Hepatocyte (in vitro differentiated cells): Measurements from ENCODE around the gene PCNX4. TPM values are rescaled to one million over a fixed set of nuclear protein-coding genes. Genes with fewer than 3 reads are reported as not detected.

Experiments used
- DNase-seq: peaks from one replicate; pipeline ENCODE4 v3.0.0-alpha.2; 2016; ENCODE audit warnings: low spot score
- H2AFZ ChIP-seq: fragments of 200-600 bp; sonication (generic); 2 replicates; pipeline ENCODE4 v1.6.0; 2016; ENCODE audit warnings: antibody characterized with exemption, mild to moderate bottlenecking
- H3K27ac ChIP-seq: fragments of 200-600 bp; sonication (generic); 2 replicates; pipeline ENCODE4 v1.5.1; 2016; ENCODE audit warnings: mild to moderate bottlenecking
- H3K27me3 ChIP-seq: fragments of 200-600 bp; sonication (generic); 2 replicates; pipeline ENCODE4 v1.6.1; 2016
- H3K36me3 ChIP-seq: fragments of 200-600 bp; sonication (generic); replicated peaks from 2 replicates; pipeline ENCODE4 v1.5.1; 2016; ENCODE audit warnings: low read depth; ENCODE audit not compliant: insufficient read depth
- H3K4me1 ChIP-seq: fragments of 200-600 bp; sonication (generic); 2 replicates; pipeline ENCODE4 v1.5.1; 2016; ENCODE audit warnings: mild to moderate bottlenecking, moderate library complexity; ENCODE audit not compliant: insufficient read depth
- H3K4me2 ChIP-seq: fragments of 200-600 bp; sonication (generic); 2 replicates; pipeline ENCODE4 v1.6.0; 2016
- H3K4me3 ChIP-seq: fragments of 200-600 bp; sonication (generic); 2 replicates; pipeline ENCODE4 v1.5.1; 2016; ENCODE audit warnings: mild to moderate bottlenecking
- H3K79me2 ChIP-seq: fragments of 200-600 bp; sonication (generic); 2 replicates; pipeline ENCODE4 v1.6.0; 2017; ENCODE audit warnings: mild to moderate bottlenecking
- H3K9me2 ChIP-seq: fragments of 200-600 bp; sonication (generic); replicated peaks from 2 replicates; pipeline ENCODE4 v1.6.0; 2017; ENCODE audit warnings: mild to moderate bottlenecking; ENCODE audit not compliant: insufficient read depth
- H3K9me3 ChIP-seq: fragments of 200-600 bp; sonication (generic); 2 replicates; pipeline ENCODE4 v1.5.1; 2016; ENCODE audit warnings: low read depth, mild to moderate bottlenecking
- H4K20me1 ChIP-seq: fragments of 200-600 bp; sonication (generic); 2 replicates; pipeline ENCODE4 v1.6.0; 2016; ENCODE audit warnings: mild to moderate bottlenecking; ENCODE audit not compliant: insufficient read depth, poor library complexity, severe bottlenecking
- CTCF ChIP-seq: fragments of 200-600 bp; sonication (generic); IDR thresholded peaks from 2 replicates; pipeline ENCODE4 v1.5.1; 2016; ENCODE audit warnings: antibody characterized with exemption, mild to moderate bottlenecking; ENCODE audit not compliant: poor library complexity
- EZH2 ChIP-seq: fragments of 200-600 bp; sonication (generic); IDR thresholded peaks from 2 replicates; pipeline ENCODE4 v1.6.1; 2016; ENCODE audit warnings: antibody characterized with exemption, mild to moderate bottlenecking, borderline replicate concordance
- EZH2phosphoT487 ChIP-seq: fragments of 200-600 bp; sonication (generic); IDR thresholded peaks from one replicate; pipeline ENCODE4 v1.6.1; 2018; ENCODE audit warnings: antibody characterized with exemption, mild to moderate bottlenecking, low read depth, moderate library complexity; ENCODE audit not compliant: unreplicated experiment, severe bottlenecking
- WGBS: methylation state at CpG from one replicate; pipeline ENCODE4 v1.1.6; 2016; ENCODE audit warnings: low lambda C conversion rate; ENCODE audit errors: missing lambda C conversion rate; 5-methylcytosine and 5-hydroxymethylcytosine counted together
- polyA plus RNA-seq: library from polyadenylated mRNA; unstranded; fragments of >200 nt; fragmentation: Nextera tagmentation; extraction: Ambion mirVana; gene quantifications from 2 replicates; pipeline ENCODE4 v1.2.1, GENCODE V29; 2016
- total RNA-seq: library from RNA; depleted of rRNA; stranded (reverse); fragments of >200 nt; gene quantifications from 2 replicates; pipeline ENCODE4 v1.2.3, GENCODE V29; 2014

PCNX4 gene
- total and polyA plus RNA-seq, 2 experiments from 2014 or later, result 28.8 to 60.0 TPM

- no peak overlapping the region for H3K4me2 ChIP-seq
- H3K79me2 ChIP-seq, result no peaks in the 10 kb centered on the region
- 97% methylated on average over 3 of the region's 3 CpGs for WGBS
- TF ChIP-seq EZH2 (no peak), CTCF (no peak), EZH2phosphoT487 (no peak)
- H2AFZ ChIP-seq, result no peak overlapping the region
- no peaks in the 10 kb centered on the region for H4K20me1 ChIP-seq
- H3K27ac ChIP-seq, result no peak overlapping the region
- H3K4me3 ChIP-seq, result no peak overlapping the region
- H3K9me2 ChIP-seq, result no peaks in the 10 kb centered on the region
- H3K36me3 ChIP-seq, result peaks cover 1% of the 10 kb centered on the region
- no peak for DNase-seq
- no peaks in the 10 kb centered on the region for H3K27me3 ChIP-seq
- no peaks in the 10 kb centered on the region for H3K4me1 ChIP-seq
- no peaks in the 10 kb centered on the region for H3K9me3 ChIP-seq
Measured at GRCh38 chr14:60134702-60135101, 43.0 kb downstream of the PCNX4 start.

GRCh38 chr14:60151715-60152114 lies 60.0 kb downstream of the PCNX4 start:
- no peak for TF ChIP-seq CTCF
- no peak for TF ChIP-seq EZH2phosphoT487
- TF ChIP-seq EZH2, result no peak
- Histone ChIP-seq H3K9me3 (no peaks in the 10 kb centered on the region), H3K4me2 (no peak overlapping the region), H2AFZ (no peak overlapping the region), H3K27ac (peak overlapping the region; percentile 63), H3K27me3 (no peaks in the 10 kb centered on the region), H3K36me3 (peaks cover 3% of the 10 kb centered on the region), H4K20me1 (peaks cover under 1% of the 10 kb centered on the region), H3K79me2 (peaks cover 25% of the 10 kb centered on the region), H3K4me1 (no peaks in the 10 kb centered on the region), H3K4me3 (no peak overlapping the region), H3K9me2 (no peaks in the 10 kb centered on the region)
- WGBS, result 51% methylated on average over 3 of the region's 3 CpGs
- peak; percentile 50 for DNase-seq

GRCh38 chr14:60153991-60154390 lies 62.3 kb downstream of the PCNX4 start:
- TF ChIP-seq CTCF (no peak), EZH2phosphoT487 (no peak), EZH2 (no peak)
- Histone ChIP-seq H3K4me3 (no peak overlapping the region), H2AFZ (no peak overlapping the region), H3K36me3 (peaks cover 3% of the 10 kb centered on the region), H3K9me3 (no peaks in the 10 kb centered on the region), H3K4me1 (no peaks in the 10 kb centered on the region), H3K27ac (no peak overlapping the region), H3K4me2 (no peak overlapping the region), H3K9me2 (no peaks in the 10 kb centered on the region), H3K27me3 (no peaks in the 10 kb centered on the region), H4K20me1 (peaks cover 12% of the 10 kb centered on the region), H3K79me2 (peaks cover 48% of the 10 kb centered on the region)
- 96% methylated on average over 3 of the region's 3 CpGs for WGBS
- DNase-seq, result no peak

GRCh38 chr14:60154671-60155070 lies 62.9 kb downstream of the PCNX4 start:
- Histone ChIP-seq H4K20me1 (peaks cover 12% of the 10 kb centered on the region), H3K36me3 (peaks cover 3% of the 10 kb centered on the region), H2AFZ (no peak overlapping the region), H3K9me2 (no peaks in the 10 kb centered on the region), H3K4me1 (no peaks in the 10 kb centered on the region), H3K27me3 (no peaks in the 10 kb centered on the region), H3K27ac (no peak overlapping the region), H3K79me2 (peaks cover 54% of the 10 kb centered on the region), H3K4me3 (no peak overlapping the region), H3K4me2 (no peak overlapping the region), H3K9me3 (no peaks in the 10 kb centered on the region)
- no peak for DNase-seq
- TF ChIP-seq CTCF (no peak), EZH2 (no peak), EZH2phosphoT487 (no peak)
- WGBS, result 96% methylated on average over 2 of the region's 2 CpGs
